RWPE2 (cell line): Measurements from ENCODE around the gene HIGD1C.

Source experiments
- ATAC-seq: fragments of 200-7000 bp; cut with Tn5 transposase; 3 replicates; pipeline ENCODE4 v1.9.1; 2021; ENCODE audit warnings: low read depth
- DNase-seq: peaks from one replicate; pipeline ENCODE4 v3.0.0-alpha.2; 2020; ENCODE audit warnings: low spot score
- H3K27ac ChIP-seq: fragments of 450-650 bp; 2 replicates; pipeline ENCODE4 v1.5.1; 2017; ENCODE audit warnings: mild to moderate bottlenecking; ENCODE audit not compliant: poor library complexity, severe bottlenecking
- H3K27me3 ChIP-seq: fragments of 250-450 bp; sonication (Bioruptor Pico); 2 replicates; pipeline ENCODE4 v1.5.1; 2021; ENCODE audit warnings: mild to moderate bottlenecking, moderate library complexity; ENCODE audit not compliant: insufficient read depth, poor library complexity, severe bottlenecking
- H3K36me3 ChIP-seq: fragments of 250-450 bp; sonication (Bioruptor Pico); 2 replicates; pipeline ENCODE4 v1.5.1; 2020; ENCODE audit warnings: low read depth, mild to moderate bottlenecking, moderate library complexity
- H3K4me1 ChIP-seq: fragments of 250-450 bp; sonication (Bioruptor Pico); 2 replicates; pipeline ENCODE4 v1.5.1; 2021; ENCODE audit warnings: mild to moderate bottlenecking, moderate library complexity; ENCODE audit not compliant: insufficient read depth, poor library complexity, severe bottlenecking
- H3K4me3 ChIP-seq: fragments of 250-450 bp; sonication (Bioruptor Pico); 2 replicates; pipeline ENCODE4 v1.5.1; 2021; ENCODE audit warnings: mild to moderate bottlenecking, moderate library complexity; ENCODE audit not compliant: severe bottlenecking
- H3K9me3 ChIP-seq: fragments of 250-450 bp; sonication (Bioruptor Pico); 2 replicates; pipeline ENCODE4 v1.5.1; 2021; ENCODE audit warnings: mild to moderate bottlenecking, moderate library complexity; ENCODE audit not compliant: severe bottlenecking
- CTCF ChIP-seq: fragments of 450-650 bp; IDR thresholded peaks from one replicate; pipeline ENCODE4 v1.5.1; 2017; ENCODE audit warnings: mild to moderate bottlenecking, moderate library complexity; ENCODE audit not compliant: poor library complexity, severe bottlenecking

HIGD1C gene

GRCh38 chr12:50932787-50933280 lies 19.5 kb upstream of the HIGD1C start:
- ATAC-seq: no peak
- DNase-seq: no peak
- no peaks in the 10 kb centered on the region for H3K27me3 ChIP-seq
- no peak overlapping the region for H3K27ac ChIP-seq
- no peaks in the 10 kb centered on the region for H3K36me3 ChIP-seq
- H3K4me3 ChIP-seq: no peak overlapping the region
- H3K9me3 ChIP-seq: no peaks in the 10 kb centered on the region
- no peak for TF ChIP-seq CTCF
- H3K4me1 ChIP-seq: peaks cover 14% of the 10 kb centered on the region

GRCh38 chr12:50933459-50934124 lies 18.8 kb upstream of the HIGD1C start:
- Histone ChIP-seq H3K4me3 (no peak overlapping the region), H3K27me3 (no peaks in the 10 kb centered on the region), H3K9me3 (no peaks in the 10 kb centered on the region), H3K4me1 (peaks cover 14% of the 10 kb centered on the region), H3K36me3 (no peaks in the 10 kb centered on the region), H3K27ac (no peak overlapping the region)
- DNase-seq (no peak), ATAC-seq (no peak)
- no peak for TF ChIP-seq CTCF

- peak overlapping the region; percentile 15 for H3K27ac ChIP-seq
- no peak for TF ChIP-seq CTCF
- DNase-seq (no peak), ATAC-seq (no peak)
- H3K36me3 ChIP-seq: no peaks in the 10 kb centered on the region
- H3K4me3 ChIP-seq: no peak overlapping the region
- no peaks in the 10 kb centered on the region for H3K9me3 ChIP-seq
- H3K27me3 ChIP-seq: no peaks in the 10 kb centered on the region
- H3K4me1 ChIP-seq: peaks cover 14% of the 10 kb centered on the region
These were observed 17.9 kb upstream of the HIGD1C start for GRCh38 chr12:50934371-50934851.

GRCh38 chr12:50934981-50935807 lies 17.1 kb upstream of the HIGD1C start:
- peak overlapping the region; percentile 15 for H3K27ac ChIP-seq
- no peak overlapping the region for H3K4me3 ChIP-seq
- H3K36me3 ChIP-seq: no peaks in the 10 kb centered on the region
- peak; percentile 33; the same call in 1 of the 3 replicates for ATAC-seq
- TF ChIP-seq CTCF: no peak
- no peaks in the 10 kb centered on the region for H3K27me3 ChIP-seq
- no peak for DNase-seq
- no peaks in the 10 kb centered on the region for H3K9me3 ChIP-seq
- peaks cover 14% of the 10 kb centered on the region for H3K4me1 ChIP-seq
